Cardiac muscle cell (in vitro differentiated cells and primary cell): ENCODE results near the gene SLC16A2. TPM values are rescaled to one million over a fixed set of nuclear protein-coding genes. Genes with fewer than 3 reads are reported as not detected.
A peak's percentile ranks its signal among the peaks of the same experiment; 100 is the strongest.
"Not testable (repeated sequence)": the region's sequence is repeated elsewhere in the genome, so short reads cannot be mapped to it uniquely, and the experiment has no call there.

Experiments
- DNase-seq, 2 donors: peaks; one replicate each; pipeline versions ENCODE4 v3.0.0 to v3.0.0-alpha.2; 2010 to 2017; ENCODE audit warnings: low read depth in 1 of 2, low spot score in 1 of 2
- H3K27ac ChIP-seq: fragments of 200-600 bp; sonication (generic); 2 replicates; pipeline ENCODE4 v1.5.1; 2016
- H3K27me3 ChIP-seq: fragments of 200-600 bp; sonication (generic); 2 replicates; pipeline ENCODE4 v1.6.0; 2016; ENCODE audit warnings: control low read depth
- H3K36me3 ChIP-seq: fragments of 200-600 bp; sonication (generic); 2 replicates; pipeline ENCODE4 v1.5.1; 2016; ENCODE audit warnings: control low read depth
- H3K4me1 ChIP-seq: fragments of 200-600 bp; sonication (generic); 2 replicates; pipeline ENCODE4 v1.8.1; 2017; ENCODE audit warnings: low read depth, mild to moderate bottlenecking, mixed run types
- H3K4me3 ChIP-seq: fragments of 200-600 bp; sonication (generic); 2 replicates; pipeline ENCODE4 v1.5.1; 2016; ENCODE audit warnings: mild to moderate bottlenecking
- H3K9me3 ChIP-seq: fragments of 200-600 bp; sonication (generic); 2 replicates; pipeline ENCODE4 v1.5.1; 2017; ENCODE audit warnings: low read depth, mild to moderate bottlenecking, control low read depth
- polyA plus RNA-seq: library from polyadenylated mRNA; unstranded; fragments of >200 nt; fragmentation: Nextera tagmentation; extraction: Ambion mirVana; gene quantifications from 2 replicates; pipeline ENCODE4 v1.2.1, GENCODE V29; 2016
- total RNA-seq: library from RNA; depleted of rRNA; stranded (reverse); fragments of >200 nt; gene quantifications from 2 replicates; pipeline ENCODE4 v1.2.3, GENCODE V29; 2016
- TF ChIP-seq, protein P1 (sequence below): IDR thresholded peaks from 2 replicates; pipeline ENCODE4 v1.5.1; 2012; ENCODE audit warnings: low read depth, mild to moderate bottlenecking, low read length

The SLC16A2 gene
- total and polyA plus RNA-seq, 2 experiments from 2014 or later, result 8.7 to 14.5 TPM

DNA sequence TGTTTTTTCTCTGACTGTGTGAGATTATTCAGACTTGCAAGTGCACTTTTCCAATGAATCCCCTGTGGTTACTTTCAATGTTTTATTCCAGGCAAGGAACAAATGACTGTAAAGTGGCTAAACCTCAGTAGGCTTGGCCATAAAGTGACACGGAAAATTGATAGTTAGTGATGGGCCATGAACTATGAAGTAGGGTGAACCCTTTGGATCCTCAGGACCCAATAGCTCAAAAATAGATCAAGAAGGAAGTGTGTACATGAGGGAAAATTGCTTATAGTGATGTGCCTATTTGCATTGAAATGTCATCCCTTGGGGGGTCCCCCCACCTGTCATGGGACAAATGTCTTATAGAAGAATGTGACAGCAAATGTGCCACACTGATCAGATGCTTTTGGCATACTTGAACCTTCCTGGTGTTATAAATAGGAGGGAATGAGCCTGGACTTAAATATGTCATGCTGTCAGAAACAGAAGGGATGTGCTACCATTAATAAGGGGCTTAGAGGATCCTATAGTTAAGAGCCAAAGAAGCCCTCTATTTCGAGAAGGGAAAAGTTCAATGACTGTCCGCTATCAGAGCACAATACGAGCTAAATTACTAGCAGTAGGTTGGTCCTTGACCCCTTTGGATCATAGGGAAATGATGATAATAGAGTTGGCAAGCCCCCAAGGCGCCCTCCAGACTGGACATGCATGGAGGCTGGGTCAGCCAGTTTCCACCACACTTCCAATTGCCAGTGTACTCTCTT is 30.3 kb downstream of the SLC16A2 start:
- no peaks in the 10 kb centered on the region for H3K9me3 ChIP-seq
- H3K36me3 ChIP-seq, result no peaks in the 10 kb centered on the region
- H3K4me1 ChIP-seq, result no peaks in the 10 kb centered on the region
- no peak overlapping the region for H3K4me3 ChIP-seq
- no peaks in the 10 kb centered on the region for H3K27me3 ChIP-seq
- no peak for DNase-seq
- TF ChIP-seq, protein P1, sequence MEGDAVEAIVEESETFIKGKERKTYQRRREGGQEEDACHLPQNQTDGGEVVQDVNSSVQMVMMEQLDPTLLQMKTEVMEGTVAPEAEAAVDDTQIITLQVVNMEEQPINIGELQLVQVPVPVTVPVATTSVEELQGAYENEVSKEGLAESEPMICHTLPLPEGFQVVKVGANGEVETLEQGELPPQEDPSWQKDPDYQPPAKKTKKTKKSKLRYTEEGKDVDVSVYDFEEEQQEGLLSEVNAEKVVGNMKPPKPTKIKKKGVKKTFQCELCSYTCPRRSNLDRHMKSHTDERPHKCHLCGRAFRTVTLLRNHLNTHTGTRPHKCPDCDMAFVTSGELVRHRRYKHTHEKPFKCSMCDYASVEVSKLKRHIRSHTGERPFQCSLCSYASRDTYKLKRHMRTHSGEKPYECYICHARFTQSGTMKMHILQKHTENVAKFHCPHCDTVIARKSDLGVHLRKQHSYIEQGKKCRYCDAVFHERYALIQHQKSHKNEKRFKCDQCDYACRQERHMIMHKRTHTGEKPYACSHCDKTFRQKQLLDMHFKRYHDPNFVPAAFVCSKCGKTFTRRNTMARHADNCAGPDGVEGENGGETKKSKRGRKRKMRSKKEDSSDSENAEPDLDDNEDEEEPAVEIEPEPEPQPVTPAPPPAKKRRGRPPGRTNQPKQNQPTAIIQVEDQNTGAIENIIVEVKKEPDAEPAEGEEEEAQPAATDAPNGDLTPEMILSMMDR, result no peak
- no peak overlapping the region for H3K27ac ChIP-seq

DNA sequence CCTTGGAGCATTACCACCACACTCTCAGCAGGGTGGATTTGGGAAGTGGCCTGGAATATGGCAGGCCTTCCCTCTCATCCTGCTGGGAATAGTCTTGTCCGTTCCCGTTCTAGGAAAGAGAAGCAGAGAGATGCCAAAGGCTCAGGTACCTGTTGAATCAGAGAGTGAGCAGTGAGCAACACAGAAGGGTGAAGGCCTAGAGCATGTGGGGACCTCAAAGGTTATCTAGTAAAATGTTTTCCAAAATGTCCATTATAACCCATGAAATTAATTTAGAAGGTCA is 30.8 kb downstream of the SLC16A2 start:
- Histone ChIP-seq H3K27me3 (no peaks in the 10 kb centered on the region), H3K27ac (no peak overlapping the region), H3K4me1 (no peaks in the 10 kb centered on the region), H3K4me3 (no peak overlapping the region), H3K9me3 (no peaks in the 10 kb centered on the region), H3K36me3 (no peaks in the 10 kb centered on the region)
- DNase-seq, result no peak
- TF ChIP-seq, protein P1, result no peak

DNA sequence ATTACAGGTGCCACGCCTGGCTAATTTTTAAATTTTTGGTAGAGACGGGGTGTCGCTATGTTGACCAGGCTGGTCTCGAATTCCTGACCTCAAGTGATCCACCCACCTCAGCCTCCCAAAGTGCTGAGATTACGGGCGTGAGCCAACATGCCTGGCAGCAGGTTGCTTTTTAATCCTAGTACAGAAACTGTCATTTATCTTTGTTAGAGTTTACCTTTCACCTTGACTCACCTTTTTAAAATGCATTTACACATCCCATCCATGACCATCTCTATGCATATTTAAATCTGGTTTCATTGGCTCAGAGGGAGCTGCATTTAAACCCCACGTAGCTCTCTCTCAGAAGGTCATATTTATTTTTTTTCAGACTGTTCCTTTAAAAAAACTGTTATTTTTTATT is 31.9 kb downstream of the SLC16A2 start:
- Histone ChIP-seq H3K4me1 (no peaks in the 10 kb centered on the region), H3K4me3 (no peak overlapping the region), H3K9me3 (no peaks in the 10 kb centered on the region), H3K27me3 (no peaks in the 10 kb centered on the region), H3K36me3 (no peaks in the 10 kb centered on the region), H3K27ac (no peak overlapping the region)
- TF ChIP-seq, protein P1, result no peak
- no peak for DNase-seq

DNA sequence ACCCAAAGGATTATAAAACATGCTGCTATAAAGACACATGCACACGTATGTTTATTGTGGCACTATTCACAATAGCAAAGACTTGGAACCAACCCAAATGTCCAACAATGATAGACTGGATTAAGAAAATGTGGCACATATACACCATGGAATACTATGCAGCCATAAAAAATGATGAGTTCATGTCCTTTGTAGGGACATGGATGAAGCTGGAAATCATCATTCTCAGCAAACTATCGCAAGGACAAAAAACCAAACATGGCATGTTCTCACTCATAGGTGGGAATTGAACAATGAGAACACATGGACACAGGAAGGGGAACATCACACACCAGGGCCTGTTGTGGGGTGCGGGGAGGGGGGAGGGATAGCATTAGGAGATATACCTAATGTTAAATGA is 32.9 kb downstream of the SLC16A2 start:
- not testable (repeated sequence) for H3K27ac ChIP-seq, H3K4me3 ChIP-seq, H3K27me3 ChIP-seq, DNase-seq, H3K36me3 ChIP-seq, H3K9me3 ChIP-seq, H3K4me1 ChIP-seq

DNA sequence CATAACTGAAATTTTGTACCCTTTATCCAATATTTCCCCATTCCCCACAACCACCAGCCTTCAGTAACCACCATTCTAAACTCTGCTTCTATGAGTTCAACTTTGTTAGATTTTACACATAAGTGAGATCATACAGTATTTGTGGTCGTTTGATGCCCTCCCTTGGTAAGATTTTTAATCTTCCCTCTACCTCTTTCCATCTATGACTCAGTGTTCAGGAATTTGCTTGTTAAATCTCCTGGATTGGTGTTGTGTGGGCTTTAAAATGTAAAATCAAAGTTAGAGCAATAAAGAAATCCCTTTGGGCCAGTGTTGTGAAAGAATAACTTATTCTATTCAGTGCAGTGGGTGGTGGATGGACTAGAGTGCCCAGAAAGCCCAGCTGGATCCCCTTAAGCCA is 37.4 kb downstream of the SLC16A2 start:
- Histone ChIP-seq H3K4me3 (no peak overlapping the region), H3K36me3 (no peaks in the 10 kb centered on the region), H3K4me1 (no peaks in the 10 kb centered on the region), H3K27me3 (no peaks in the 10 kb centered on the region), H3K9me3 (no peaks in the 10 kb centered on the region), H3K27ac (no peak overlapping the region)
- peak in 1 of 2 donors; percentile 72 for DNase-seq
- TF ChIP-seq, protein P1, result no peak

DNA sequence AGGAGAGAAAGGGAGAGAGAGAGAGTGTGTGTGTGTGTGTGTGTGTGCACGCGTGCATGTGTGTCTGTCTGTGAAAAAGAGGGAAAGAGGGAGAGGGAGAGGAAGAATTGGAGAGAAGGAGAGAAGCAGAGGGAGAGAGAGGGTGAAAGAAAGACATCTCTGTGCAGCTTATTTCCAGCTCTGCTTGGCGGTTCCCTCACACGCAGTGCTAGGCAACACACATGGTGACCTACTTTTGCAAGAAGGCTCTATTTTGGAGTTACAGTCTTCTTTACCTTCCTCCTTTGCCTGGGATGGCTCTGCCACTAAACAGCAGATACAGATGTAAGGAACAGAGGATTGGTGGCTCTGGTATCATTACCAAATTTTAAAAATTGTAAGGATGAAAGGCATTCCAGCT is 40.1 kb downstream of the SLC16A2 start:
- TF ChIP-seq, protein P1, result no peak
- DNase-seq, result no peak

More for the DNA sequence above, 40.1 kb downstream of the SLC16A2 start:
- no peaks in the 10 kb centered on the region for H3K4me1 ChIP-seq
- no peaks in the 10 kb centered on the region for H3K27me3 ChIP-seq
- no peaks in the 10 kb centered on the region for H3K36me3 ChIP-seq
- H3K27ac ChIP-seq, result no peak overlapping the region
- H3K4me3 ChIP-seq, result no peak overlapping the region
- no peaks in the 10 kb centered on the region for H3K9me3 ChIP-seq
